Pancreas (tissue), 10 donors: ENCODE measurements around the gene ZCCHC2. TPM values are rescaled to one million over a fixed set of nuclear protein-coding genes. Genes with fewer than 3 reads are reported as not detected.

Source experiments
- ATAC-seq, 4 donors: fragments of 200-7000 bp; cut with Tn5 transposase; one replicate each; pipeline versions ENCODE4 v1.8.0 to v1.9.1; 2020; ENCODE audit warnings: mild to moderate bottlenecking in 4 of 4, moderate library complexity in 4 of 4
- DNase-seq, 6 donors: peaks; one replicate each; pipeline ENCODE4 v3.0.0-alpha.2; 2020
- FAIRE-seq: peaks from 2 replicates; lab custom pipeline; 2012; peaks lifted over from hg19 to GRCh38; lab: Jason Lieb, UNC
- H3K27ac ChIP-seq, 4 donors: fragments of 200-600 bp; sonication (generic); 1 replicate in 3 of 4; 2 replicates in 1 of 4; pipeline versions ENCODE4 v1.5.0 to v1.8.0; 2020
- H3K27me3 ChIP-seq, 4 donors: fragments of 200-600 bp; one replicate each; pipeline ENCODE4 v1.8.0; 2021
- H3K36me3 ChIP-seq, 3 donors: fragments of 200-600 bp; sonication (generic) in 1 of 3; one replicate each; pipeline versions ENCODE4 v1.5.0 to v1.8.0; 2020 to 2021
- H3K4me1 ChIP-seq, 3 donors: fragments of 200-600 bp; one replicate each; pipeline ENCODE4 v1.8.0; 2021
- H3K4me3 ChIP-seq, 4 donors: fragments of 200-600 bp; sonication (generic) in 2 of 4; one replicate each; pipeline versions ENCODE4 v1.5.0 to v1.8.0; 2020 to 2021
- H3K9me3 ChIP-seq, 4 donors: fragments of 200-600 bp; one replicate each; pipeline ENCODE4 v1.8.0; 2021
- CTCF ChIP-seq, 4 donors: fragments of 200-600 bp; sonication (generic) in 3 of 4; IDR thresholded peaks; one replicate each; pipeline versions ENCODE4 v1.5.0 to v1.8.0; 2021; ENCODE audit warnings: antibody characterized with exemption in 4 of 4
- WGBS, 2 donors: extraction: QIAGEN DNeasy Blood & Tissue Kit; methylation state at CpG; one replicate each; pipeline ENCODE4 v1.1.7; 2013; 5-methylcytosine and 5-hydroxymethylcytosine counted together
- intact Hi-C, 3 donors: fragments of 100-400 bp; cut with DNase I; formaldehyde crosslinking; loops; one replicate each; pipeline versions ENCODE4 v1.11.1 to v1.14.2; 2022
- polyA plus RNA-seq, 2 donors: library from polyadenylated mRNA; stranded (reverse); fragments of 200-250 nt; gene quantifications; one replicate each; pipeline ENCODE4 v1.2.3, GENCODE V29; 2013
- total RNA-seq, 6 donors: library from RNA; stranded (reverse); fragmentation: NEBNext Ultra II Directional in 4 of 6; extraction: Animal tissue kit (Norgen Biotek cat#: 25700) in 4 of 6; gene quantifications; one replicate each; pipeline versions ENCODE4 v1.2.1 to v1.2.4, GENCODE V29; 2021 to 2023
- donor health status: healthy with polysubstance abuse.
- donor health status: DM: no; HTN: no; CAD: no; lungs with moderate emphysema.
- donor health status: DM: no; HTN: no; CAD: no.
- donor health status: control.
- donor health status: control.
- donor health status: Bipolar disorder and iron deficiency.
- donor health status: DM: yes; HTN: yes; CAD: no.
- donor health status: DM: no; HTN: no; CAD: no.
- donor health status: DM: no; HTN: no; CAD: no.
- donor health status: DM: yes; HTN: yes; CAD: no.

ZCCHC2 gene
- total and polyA plus RNA-seq, 8 donors: 4.1 to 14.2 (median 7.8) TPM

GRCh38 chr18:62584241-62585120 lies 61.7 kb downstream of the ZCCHC2 start:
- intact Hi-C loops: loop anchor here in 1 of 3 donors (5.0 kb wide), 1 partner anchor 157 kb away; no protein-coding TSS in a partner anchor
- peak; percentile 73 to 88 (median 82) for DNase-seq
- Histone ChIP-seq H3K4me3 (no peak overlapping the region), H3K27ac (no peak overlapping the region), H3K36me3 (no peaks in the 10 kb centered on the region), H3K9me3 (no peaks in the 10 kb centered on the region), H3K27me3 (no peaks in the 10 kb centered on the region), H3K4me1 (no peaks in the 10 kb centered on the region)
- WGBS, 2 donors: 33 to 38% methylated on average over 23 of the region's 23 CpGs
- TF ChIP-seq CTCF (IDR thresholded peaks at IDR 0.05): peak; percentile 90 to 94 (median 92)
- ATAC-seq: peak; percentile 85 to 97 (median 97)
- FAIRE-seq: peak; percentile 76

- no peaks in the 10 kb centered on the region for H3K27me3 ChIP-seq
- no peaks in the 10 kb centered on the region for H3K4me1 ChIP-seq
- H3K27ac ChIP-seq: no peak overlapping the region
- WGBS, 2 donors: 70 to 82% methylated on average over 16 of the region's 16 CpGs
- TF ChIP-seq CTCF (IDR thresholded peaks at IDR 0.05): no peak
- intact Hi-C loops: no loop called here
- H3K36me3 ChIP-seq: no peaks in the 10 kb centered on the region
- ATAC-seq: no peak
- H3K9me3 ChIP-seq: no peaks in the 10 kb centered on the region
- no peak for DNase-seq
- no peak for FAIRE-seq
- H3K4me3 ChIP-seq: no peak overlapping the region
These were observed 62.7 kb downstream of the ZCCHC2 start for GRCh38 chr18:62585274-62586150.

- intact Hi-C loops: no loop called here
- peak; percentile 43 to 71 (median 64) for TF ChIP-seq CTCF (IDR thresholded peaks at IDR 0.05)
- H3K4me1 ChIP-seq: no peaks in the 10 kb centered on the region
- no peaks in the 10 kb centered on the region for H3K9me3 ChIP-seq
- DNase-seq (peak in 5 of 6 donors; percentile 36 to 82 (median 65)), FAIRE-seq (no peak), ATAC-seq (peak; percentile 53 to 79 (median 76))
- no peaks in the 10 kb centered on the region for H3K27me3 ChIP-seq
- no peak overlapping the region for H3K27ac ChIP-seq
- WGBS, 2 donors: 18 to 33% methylated on average over 14 of the region's 14 CpGs
- no peak overlapping the region for H3K4me3 ChIP-seq
- H3K36me3 ChIP-seq: no peaks in the 10 kb centered on the region
These were observed 63.4 kb downstream of the ZCCHC2 start for GRCh38 chr18:62586151-62586774.

GRCh38 chr18:62586781-62587487 lies 64.1 kb downstream of the ZCCHC2 start:
- H3K27me3 ChIP-seq: no peaks in the 10 kb centered on the region
- no peaks in the 10 kb centered on the region for H3K9me3 ChIP-seq
- no peak overlapping the region for H3K27ac ChIP-seq
- WGBS, 2 donors: 86 to 93% methylated on average over 19 of the region's 19 CpGs
- ATAC-seq (no peak), FAIRE-seq (no peak), DNase-seq (no peak)
- no peaks in the 10 kb centered on the region for H3K36me3 ChIP-seq
- no peak overlapping the region for H3K4me3 ChIP-seq
- intact Hi-C loops: no loop called here
- TF ChIP-seq CTCF (IDR thresholded peaks at IDR 0.05): no peak
- no peaks in the 10 kb centered on the region for H3K4me1 ChIP-seq
